Breast epithelium (tissue), 3 donors: ENCODE data around the gene GNG7.

Experiments
- POLR2AphosphoS5 ChIP-seq, 3 donors: sonication (generic); formaldehyde crosslinking; IDR thresholded peaks; one replicate each; pipeline ENCODE4 v1.6.1; 2017; ENCODE audit warnings: antibody characterized with exemption in 3 of 3
- TF ChIP-seq, protein P1 (sequence below), 3 donors: fragments of 450-650 bp; IDR thresholded peaks; one replicate each; pipeline ENCODE4 v1.5.1; 2016 to 2017; ENCODE audit warnings: antibody characterized with exemption in 3 of 3, mild to moderate bottlenecking in 3 of 3, moderate library complexity in 3 of 3

GRCh38 chr19:2524840-2525723 is 177.4 kb downstream of the GNG7 start:
- TF ChIP-seq, protein P1, sequence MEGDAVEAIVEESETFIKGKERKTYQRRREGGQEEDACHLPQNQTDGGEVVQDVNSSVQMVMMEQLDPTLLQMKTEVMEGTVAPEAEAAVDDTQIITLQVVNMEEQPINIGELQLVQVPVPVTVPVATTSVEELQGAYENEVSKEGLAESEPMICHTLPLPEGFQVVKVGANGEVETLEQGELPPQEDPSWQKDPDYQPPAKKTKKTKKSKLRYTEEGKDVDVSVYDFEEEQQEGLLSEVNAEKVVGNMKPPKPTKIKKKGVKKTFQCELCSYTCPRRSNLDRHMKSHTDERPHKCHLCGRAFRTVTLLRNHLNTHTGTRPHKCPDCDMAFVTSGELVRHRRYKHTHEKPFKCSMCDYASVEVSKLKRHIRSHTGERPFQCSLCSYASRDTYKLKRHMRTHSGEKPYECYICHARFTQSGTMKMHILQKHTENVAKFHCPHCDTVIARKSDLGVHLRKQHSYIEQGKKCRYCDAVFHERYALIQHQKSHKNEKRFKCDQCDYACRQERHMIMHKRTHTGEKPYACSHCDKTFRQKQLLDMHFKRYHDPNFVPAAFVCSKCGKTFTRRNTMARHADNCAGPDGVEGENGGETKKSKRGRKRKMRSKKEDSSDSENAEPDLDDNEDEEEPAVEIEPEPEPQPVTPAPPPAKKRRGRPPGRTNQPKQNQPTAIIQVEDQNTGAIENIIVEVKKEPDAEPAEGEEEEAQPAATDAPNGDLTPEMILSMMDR (IDR thresholded peaks at IDR 0.05) = no peak
- TF ChIP-seq POLR2AphosphoS5 (IDR thresholded peaks at IDR 0.05) = no peak
